Activated naive CD4-positive, alpha-beta T cell treated with anti-CD3 and anti-CD28 coated beads, Interleukin-2, amount 50 U/mL, for 16 hours (primary cell): ENCODE results near the gene PCDHB11.
"Not testable (repeated sequence)": the region's sequence is repeated elsewhere in the genome, so short reads cannot be mapped to it uniquely, and the experiment has no call there.

Source experiments
- DNase-seq: peaks from one replicate; pipeline ENCODE4 v3.0.0-alpha.2; 2020

Gene PCDHB11

GRCh38 chr5:141246971-141247370, 47.5 kb downstream of the PCDHB11 start:
- DNase-seq = not testable (repeated sequence)

GRCh38 chr5:141247434-141247833, 48.0 kb downstream of the PCDHB11 start:
- DNase-seq = not testable (repeated sequence)

- DNase-seq = no peak
These were observed 51.1 kb downstream of the PCDHB11 start for GRCh38 chr5:141250576-141250975.
